ENCODE data around the gene ZNF709.
"Not testable (repeated sequence)": the region's sequence is repeated elsewhere in the genome, so short reads cannot be mapped to it uniquely, and the experiment has no call there.

Gene ZNF709

DNA sequence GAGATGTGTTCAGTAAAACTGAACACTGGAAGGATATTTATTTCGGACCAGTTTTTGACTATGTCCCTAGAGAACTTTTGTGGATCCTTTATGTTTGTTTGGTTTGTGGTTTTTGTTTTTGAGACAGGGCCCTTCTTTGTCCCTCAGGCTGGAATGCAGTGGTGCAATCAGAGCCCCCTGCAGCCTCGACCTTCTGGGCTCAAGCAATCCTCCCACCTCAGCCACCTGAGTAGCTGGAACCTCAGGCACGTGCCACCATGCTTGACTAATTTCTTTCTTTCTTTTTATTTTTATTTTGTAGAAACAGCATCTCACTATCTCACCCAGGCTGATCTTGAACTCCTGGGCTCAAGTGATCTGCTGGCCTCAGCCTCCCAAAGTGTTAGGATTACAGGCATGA, 955 bp upstream of the ZNF709 start:
- no peak for TF ChIP-seq Cebpa-rat (IDR thresholded peaks at IDR 0.05)
- Histone ChIP-seq H3K36me3 (peaks cover 9% of the 10 kb centered on the region; the same call in 1 of the 2 replicates), H3K9ac (peak overlapping the region; percentile 91; the same call in 1 of the 2 replicates), H4K20me1 (peaks cover 24% of the 10 kb centered on the region), H3K4me1 (peaks cover 42% of the 10 kb centered on the region), H3K4me2 (peak overlapping the region; percentile 83), H3K27me3 (no peaks in the 10 kb centered on the region), H3K27ac (no peak overlapping the region), H3K4me3 (peak overlapping the region; percentile 95; the same call in 1 of the 2 replicates), H3K9me3 (peaks cover 14% of the 10 kb centered on the region)

DNA sequence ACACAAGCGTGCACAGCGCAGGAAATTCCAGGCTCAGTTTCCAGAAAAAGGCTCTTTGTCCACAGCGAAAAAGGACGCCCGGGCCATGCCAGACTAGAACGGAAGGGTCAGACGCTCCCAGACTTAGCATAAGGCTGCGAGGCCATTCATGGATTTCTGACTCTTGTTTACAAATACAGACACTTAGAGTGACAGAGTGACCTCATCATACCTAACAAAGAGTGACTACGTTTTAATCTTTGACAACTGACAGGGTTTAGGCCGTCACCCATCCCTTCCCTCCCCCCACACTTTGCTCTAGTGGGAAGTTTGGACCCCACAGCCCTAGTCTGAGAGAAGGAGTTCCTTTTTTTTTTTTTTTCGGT, 418 bp upstream of the ZNF709 start:
- Histone ChIP-seq H3K4me3 (peak overlapping the region; percentile 95), H3K27me3 (no peaks in the 10 kb centered on the region), H3K9ac (peak overlapping the region; percentile 91), H3K4me2 (peak overlapping the region; percentile 83), H4K20me1 (peaks cover 24% of the 10 kb centered on the region), H3K4me1 (peaks cover 42% of the 10 kb centered on the region), H3K27ac (peak overlapping the region; percentile 88; the same call in 1 of the 2 replicates), H3K36me3 (peaks cover 9% of the 10 kb centered on the region; the same call in 1 of the 2 replicates), H3K9me3 (peaks cover 19% of the 10 kb centered on the region)
- TF ChIP-seq Cebpa-rat (IDR thresholded peaks at IDR 0.05): no peak

DNA sequence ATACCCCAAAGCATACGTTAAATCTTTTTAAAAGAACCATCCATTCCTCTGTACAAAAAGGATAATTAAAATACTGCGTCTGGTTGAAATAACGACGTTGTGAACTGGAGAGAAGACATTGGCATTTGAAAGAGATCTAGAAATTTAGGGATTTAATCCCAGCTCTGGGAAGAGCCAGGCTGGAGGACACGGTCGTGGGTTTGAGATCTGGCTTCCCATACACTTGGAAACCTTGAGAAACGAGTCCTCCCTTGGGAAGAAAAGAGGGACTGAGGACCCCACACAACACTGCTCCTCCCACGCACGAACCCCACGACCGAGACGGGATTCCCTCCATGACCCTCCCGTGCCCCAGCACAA, 625 bp downstream of the ZNF709 start:
- no peak for TF ChIP-seq Cebpa-rat (IDR thresholded peaks at IDR 0.05)
- H3K9ac ChIP-seq: peak overlapping the region; percentile 91
- H3K36me3 ChIP-seq: peaks cover 19% of the 10 kb centered on the region
- no peaks in the 10 kb centered on the region for H3K27me3 ChIP-seq
- H3K4me3 ChIP-seq: peak overlapping the region; percentile 95
- peaks cover 42% of the 10 kb centered on the region for H3K4me1 ChIP-seq
- H3K27ac ChIP-seq: peak overlapping the region; percentile 88
- H3K9me3 ChIP-seq: peaks cover 29% of the 10 kb centered on the region
- H4K20me1 ChIP-seq: peaks cover 24% of the 10 kb centered on the region
- peak overlapping the region; percentile 83 for H3K4me2 ChIP-seq

DNA sequence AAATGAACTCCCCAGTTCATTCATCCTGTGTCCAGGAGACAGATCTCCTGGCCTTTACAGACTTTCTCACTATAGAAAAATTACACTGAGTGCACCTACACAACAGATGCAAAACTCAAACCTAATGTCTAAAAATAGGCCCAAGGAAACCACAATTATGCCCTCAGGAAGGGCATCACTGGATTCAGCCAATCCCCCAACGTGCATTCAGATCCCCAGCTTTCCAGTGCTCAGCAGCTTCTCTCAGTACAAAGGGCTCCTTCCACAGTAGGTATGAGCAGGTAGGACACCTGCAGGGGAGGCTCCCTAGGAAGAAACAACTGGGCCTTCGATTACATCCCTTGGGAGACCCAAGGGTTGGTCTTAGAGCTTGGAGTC, 2.1 kb downstream of the ZNF709 start:
- TF ChIP-seq Cebpa-rat (IDR thresholded peaks at IDR 0.05): no peak
- H3K4me3 ChIP-seq: peak overlapping the region; percentile 57

DNA sequence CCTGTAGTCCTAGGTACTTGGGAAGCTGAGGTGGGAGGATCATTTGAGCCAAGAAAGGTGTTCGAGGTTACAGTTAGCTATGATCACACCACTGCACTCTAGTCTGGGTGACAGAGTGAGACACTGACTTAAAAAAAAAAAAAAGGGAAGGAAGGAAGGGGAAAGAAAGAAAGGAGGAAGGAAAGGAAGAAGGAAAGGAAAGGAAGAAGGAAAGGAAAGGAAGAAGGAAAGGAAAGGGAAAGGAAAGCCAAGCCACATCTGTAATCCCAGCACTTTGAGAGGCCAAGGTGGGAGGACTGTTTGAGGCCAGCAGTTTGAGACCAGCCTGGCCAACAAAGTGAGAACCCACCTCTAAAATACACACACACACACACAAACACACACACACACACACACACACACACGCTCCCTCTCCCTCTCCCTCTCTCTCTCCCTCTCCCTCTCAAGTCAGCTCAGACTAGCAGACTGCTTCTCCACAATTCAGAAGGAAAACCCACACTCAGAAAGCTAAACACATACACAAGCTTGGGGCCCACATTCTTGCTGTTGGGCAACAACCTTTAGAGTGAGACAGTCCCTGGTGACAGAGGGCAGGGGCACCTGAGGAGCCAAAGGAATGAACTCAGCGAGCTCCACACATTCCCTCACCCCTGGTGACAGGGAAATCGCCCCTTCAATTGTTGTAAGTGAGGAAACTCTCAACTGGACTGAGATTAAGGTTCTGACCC, 2.7 kb downstream of the ZNF709 start:
- H3K27me3 ChIP-seq: no peaks in the 10 kb centered on the region
- TF ChIP-seq Cebpa-rat (IDR thresholded peaks at IDR 0.05): no peak
- peaks cover 39% of the 10 kb centered on the region for H3K36me3 ChIP-seq
- H3K4me1 ChIP-seq: peaks cover 42% of the 10 kb centered on the region
- peaks cover 24% of the 10 kb centered on the region for H4K20me1 ChIP-seq
- peak overlapping the region; percentile 73 for H3K9ac ChIP-seq
- H3K4me2 ChIP-seq: peak overlapping the region; percentile 83
- H3K9me3 ChIP-seq: peaks cover 46% of the 10 kb centered on the region
- H3K27ac ChIP-seq: peak overlapping the region; percentile 88
- peak overlapping the region; percentile 57 for H3K4me3 ChIP-seq

More for the DNA sequence above, 2.1 kb downstream of the ZNF709 start:
- peak overlapping the region; percentile 73 for H3K9ac ChIP-seq
- peaks cover 42% of the 10 kb centered on the region for H3K4me1 ChIP-seq
- H4K20me1 ChIP-seq: peaks cover 24% of the 10 kb centered on the region
- no peaks in the 10 kb centered on the region for H3K27me3 ChIP-seq
- peak overlapping the region; percentile 88 for H3K27ac ChIP-seq
- peak overlapping the region; percentile 83 for H3K4me2 ChIP-seq
- peaks cover 41% of the 10 kb centered on the region for H3K9me3 ChIP-seq
- peaks cover 34% of the 10 kb centered on the region for H3K36me3 ChIP-seq

DNA sequence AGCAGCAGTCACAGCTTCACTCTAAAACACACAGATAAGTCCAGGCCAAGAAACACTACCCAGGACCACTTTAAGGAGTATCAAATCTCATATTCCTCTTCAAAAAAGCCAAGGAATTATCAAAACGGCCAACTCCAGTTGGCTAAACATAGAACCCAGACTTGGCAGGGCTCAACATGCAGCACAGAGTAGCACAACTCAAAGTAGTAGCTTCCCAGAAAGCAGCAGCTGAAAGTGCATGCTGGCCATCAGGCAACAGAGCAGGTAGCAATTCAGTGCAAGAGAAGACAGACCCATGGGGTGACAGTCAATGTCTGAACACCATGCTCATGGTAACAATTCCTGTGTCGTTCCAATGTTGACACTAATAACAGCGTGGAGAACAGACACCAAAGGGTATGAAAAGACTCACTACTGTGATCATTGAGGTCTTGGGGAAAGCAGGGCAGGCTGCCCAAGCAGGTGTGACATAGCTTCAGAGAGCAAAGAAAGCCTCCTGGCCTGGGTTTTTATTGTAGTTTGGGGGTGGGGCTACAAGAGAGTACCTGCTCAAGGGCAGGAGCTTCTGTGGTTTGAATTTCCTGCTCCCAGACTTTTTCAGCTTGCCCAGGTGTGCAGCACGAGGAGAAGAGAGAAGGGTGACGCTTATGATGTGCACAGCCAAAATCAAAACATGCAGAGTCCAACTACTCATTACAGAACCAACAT, 6.2 kb downstream of the ZNF709 start:
- Histone ChIP-seq H3K36me3 (peaks cover 64% of the 10 kb centered on the region), H3K4me1 (peaks cover 23% of the 10 kb centered on the region), H3K9me3 (peaks cover 82% of the 10 kb centered on the region), H3K27ac (no peak overlapping the region), H3K4me3 (no peak overlapping the region), H4K20me1 (peaks cover 16% of the 10 kb centered on the region; the same call in 1 of the 2 replicates), H3K4me2 (no peak overlapping the region), H3K27me3 (no peaks in the 10 kb centered on the region), H3K9ac (no peak overlapping the region)
- TF ChIP-seq Cebpa-rat (IDR thresholded peaks at IDR 0.05): no peak

DNA sequence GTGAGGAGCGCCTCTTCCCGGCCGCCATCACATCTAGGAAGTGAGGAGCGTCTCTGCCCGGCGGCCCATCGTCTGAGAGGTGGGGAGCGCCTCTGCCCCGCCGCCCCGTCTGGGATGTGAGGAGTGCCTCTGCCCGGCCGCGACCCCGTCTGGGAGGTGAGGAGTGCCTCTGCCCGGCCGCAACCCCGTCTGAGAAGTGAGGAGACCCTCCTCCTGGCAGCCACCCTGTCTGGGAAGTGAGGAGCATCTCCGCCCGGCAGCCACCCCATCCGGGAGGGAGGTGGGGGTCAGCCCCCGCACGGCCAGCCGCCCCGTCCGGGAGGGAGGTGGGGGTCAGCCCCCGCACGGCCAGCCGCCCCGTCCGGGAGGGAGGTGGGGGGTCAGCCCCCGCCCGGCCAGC, 17.0 kb downstream of the ZNF709 start:
- Histone ChIP-seq H3K36me3 (peaks cover 82% of the 10 kb centered on the region), H3K9me3 (peaks cover 97% of the 10 kb centered on the region)
- H3K27ac ChIP-seq, H3K27me3 ChIP-seq, H3K9ac ChIP-seq, H4K20me1 ChIP-seq, H3K4me3 ChIP-seq, H3K4me1 ChIP-seq, H3K4me2 ChIP-seq: not testable (repeated sequence)

DNA sequence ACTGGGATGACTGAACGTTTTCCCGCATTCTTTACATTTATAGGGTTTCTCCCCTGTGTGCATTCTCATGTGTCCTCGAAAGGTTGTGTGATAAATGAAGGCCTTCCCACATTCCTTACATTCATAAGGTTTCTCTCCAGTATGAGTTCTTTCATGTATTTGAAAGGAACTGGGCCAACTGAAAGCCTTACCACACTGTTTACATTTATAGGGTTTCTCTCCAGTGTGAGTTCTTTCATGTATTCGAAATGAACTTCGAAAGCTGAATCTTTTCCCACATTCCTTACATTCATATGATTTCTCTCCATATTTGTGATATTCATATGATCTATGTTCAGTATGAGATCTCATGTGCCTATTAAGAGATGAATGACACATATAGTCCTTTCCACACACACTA, 19.4 kb downstream of the ZNF709 start:
- Histone ChIP-seq H3K36me3 (peaks cover 75% of the 10 kb centered on the region), H3K27ac (no peak overlapping the region), H3K4me3 (peak overlapping the region; percentile 13; the same call in 1 of the 2 replicates), H3K27me3 (no peaks in the 10 kb centered on the region), H3K4me1 (no peaks in the 10 kb centered on the region), H3K4me2 (no peak overlapping the region), H3K9ac (no peak overlapping the region), H4K20me1 (no peaks in the 10 kb centered on the region), H3K9me3 (peaks cover 97% of the 10 kb centered on the region)
- TF ChIP-seq Cebpa-rat (IDR thresholded peaks at IDR 0.05): no peak

DNA sequence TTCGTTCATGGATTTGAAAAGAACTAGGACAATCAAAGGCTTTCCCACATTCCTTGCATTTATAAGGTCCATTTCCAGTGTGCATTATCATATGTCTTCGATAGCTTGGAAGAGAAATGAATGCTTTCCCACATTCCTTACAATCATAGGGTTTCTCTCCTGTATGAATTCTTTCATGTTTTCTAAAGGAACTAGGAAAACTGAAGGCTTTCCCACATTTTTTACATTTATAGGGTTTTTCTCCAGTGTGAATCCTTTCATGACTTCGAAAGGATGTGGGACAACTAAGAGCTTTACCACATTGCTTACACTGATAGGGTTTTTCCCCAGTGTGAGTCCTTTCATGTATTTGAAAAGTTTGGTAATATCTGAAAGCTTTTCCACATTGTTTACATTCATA, 19.8 kb downstream of the ZNF709 start:
- Histone ChIP-seq H3K36me3 (peaks cover 75% of the 10 kb centered on the region), H3K4me2 (no peak overlapping the region), H3K4me1 (no peaks in the 10 kb centered on the region), H3K27me3 (no peaks in the 10 kb centered on the region), H4K20me1 (no peaks in the 10 kb centered on the region), H3K4me3 (peak overlapping the region; percentile 13; the same call in 1 of the 2 replicates), H3K9me3 (peaks cover 97% of the 10 kb centered on the region), H3K27ac (no peak overlapping the region), H3K9ac (no peak overlapping the region)
- no peak for TF ChIP-seq Cebpa-rat (IDR thresholded peaks at IDR 0.05)

DNA sequence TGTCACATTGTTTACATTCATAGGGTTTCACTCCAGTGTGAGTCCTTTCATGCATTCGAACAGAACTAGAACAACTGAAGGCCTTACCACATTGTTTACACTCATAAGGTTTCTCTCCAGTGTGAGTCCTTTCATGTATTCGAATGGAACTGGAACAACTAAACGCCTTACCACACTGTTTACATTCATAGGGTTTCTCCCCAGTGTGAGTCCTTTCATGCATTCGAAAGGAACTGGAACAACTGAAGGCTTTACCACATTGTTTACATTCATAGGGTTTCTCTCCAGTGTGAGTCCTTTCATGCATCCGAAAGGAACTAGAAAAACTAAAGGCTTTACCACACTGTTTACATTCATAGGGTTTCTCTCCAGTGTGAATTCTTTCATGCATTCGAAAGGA, 20.5 kb downstream of the ZNF709 start:
- not testable (repeated sequence) for H3K4me1 ChIP-seq, H4K20me1 ChIP-seq, H3K4me2 ChIP-seq, H3K9ac ChIP-seq, H3K27me3 ChIP-seq, H3K27ac ChIP-seq
- Histone ChIP-seq H3K36me3 (peaks cover 77% of the 10 kb centered on the region), H3K9me3 (peaks cover 97% of the 10 kb centered on the region), H3K4me3 (peak overlapping the region; percentile 13; the same call in 1 of the 2 replicates)
